Endothelial cell of umbilical vein (primary cell): Measurements from ENCODE around the gene TBC1D24. TPM values are rescaled to one million over a fixed set of nuclear protein-coding genes. Genes with fewer than 3 reads are reported as not detected.

Experiments
- BruUV-seq: library from RNA; stranded (reverse); fragments of 400-500 nt; replicated peaks from 2 replicates; lab custom pipeline; 2021; lab: Mats Ljungman, UMichigan
- CTCF ChIA-PET: fragments of 300-600, 350-600 bp; sonication (Branson Sonifier 250); formaldehyde crosslinking; loops from one replicate; lab custom pipeline; 2021; ENCODE audit warnings: antibody characterized with exemption, inconsistent platforms; lab: Charles Lee
- POLR2A ChIA-PET: fragments of 300-600, 350-600 bp; sonication (Branson Sonifier 250); formaldehyde crosslinking; loops from one replicate; lab custom pipeline; 2021; ENCODE audit warnings: antibody characterized with exemption, inconsistent platforms; lab: Charles Lee
- DNase-seq: peaks from one replicate; pipeline ENCODE4 v3.0.0-alpha.2; 2011; ENCODE audit warnings: low read depth, low spot score
- FAIRE-seq: peaks from 2 replicates; lab custom pipeline; 2011; peaks lifted over from hg19 to GRCh38; lab: Jason Lieb, UNC
- H2AFZ ChIP-seq: 2 replicates; pipeline ENCODE4 v1.6.0; 2012; ENCODE audit warnings: low read depth, low read length, control low read depth, inconsistent platforms
- H3K27ac ChIP-seq: 2 replicates; pipeline ENCODE4 v1.5.1; 2011; ENCODE audit warnings: low read depth, mild to moderate bottlenecking, control low read depth, low read length, moderate library complexity; ENCODE audit not compliant: insufficient read depth
- H3K27me3 ChIP-seq, 2 experiments: 2 replicates each; pipeline versions ENCODE4 v1.6.0 to v1.6.1; 2011; ENCODE audit warnings: low read length in 2 of 2, mixed read lengths in 1 of 2; ENCODE audit not compliant: control insufficient read depth in 2 of 2, insufficient read depth in 2 of 2
- H3K36me3 ChIP-seq, 2 experiments: 2 replicates in 1 of 2; 3 replicates in 1 of 2; pipeline ENCODE4 v1.5.1; 2011; ENCODE audit warnings: low read length in 2 of 2, mild to moderate bottlenecking in 1 of 2, moderate library complexity in 1 of 2; ENCODE audit not compliant: control insufficient read depth in 2 of 2, insufficient read depth in 2 of 2; ENCODE audit errors: extremely low read depth in 1 of 2
- H3K4me1 ChIP-seq: 3 replicates; pipeline ENCODE4 v1.5.1; 2011; ENCODE audit warnings: mild to moderate bottlenecking, low read length; ENCODE audit not compliant: control insufficient read depth, insufficient read depth; ENCODE audit errors: extremely low read depth
- H3K4me2 ChIP-seq: 2 replicates; pipeline ENCODE4 v1.6.1; 2011; ENCODE audit warnings: low read length, control low read depth, mixed read lengths; ENCODE audit not compliant: insufficient read depth
- H3K4me3 ChIP-seq, 3 experiments: fragments of 200-600 bp in 1 of 3; sonication (generic), shearing (Covaris generic) in 1 of 3; replicated peaks in 1 of 3; 2 replicates each; pipeline ENCODE4 v1.5.1; 2011 to 2016; ENCODE audit warnings: control low read depth in 3 of 3, low read length in 3 of 3, mild to moderate bottlenecking in 2 of 3, inconsistent platforms in 1 of 3, low read depth in 1 of 3, moderate library complexity in 1 of 3; ENCODE audit not compliant: insufficient read depth in 1 of 3
- H3K79me2 ChIP-seq: 2 replicates; pipeline ENCODE4 v1.6.0; 2012; ENCODE audit warnings: low read length, inconsistent platforms; ENCODE audit not compliant: control insufficient read depth, insufficient read depth
- H3K9ac ChIP-seq: replicated peaks from 2 replicates; pipeline ENCODE3; 2011; ENCODE audit warnings: low read length, control low read depth; ENCODE audit not compliant: insufficient read depth; ENCODE audit errors: extremely low read depth
- H3K9me1 ChIP-seq: replicated peaks from 3 replicates; pipeline ENCODE4 v1.6.0; 2011; ENCODE audit warnings: mild to moderate bottlenecking, low read length; ENCODE audit not compliant: control insufficient read depth, insufficient read depth; ENCODE audit errors: extremely low read depth
- H3K9me3 ChIP-seq: replicated peaks from 2 replicates; pipeline ENCODE4 v1.5.1; 2012; ENCODE audit warnings: low read length, inconsistent platforms; ENCODE audit not compliant: control insufficient read depth, insufficient read depth
- H4K20me1 ChIP-seq: replicated peaks from 2 replicates; pipeline ENCODE3; 2011; ENCODE audit warnings: mild to moderate bottlenecking, low read length; ENCODE audit not compliant: control insufficient read depth, insufficient read depth; ENCODE audit errors: extremely low read depth
- EZH2 ChIP-seq: IDR thresholded peaks from 2 replicates; pipeline ENCODE4 v1.6.1; 2012; ENCODE audit warnings: borderline replicate concordance, low read depth, mild to moderate bottlenecking, moderate library complexity, low read length, inconsistent platforms; ENCODE audit not compliant: severe bottlenecking
- FOS ChIP-seq: IDR thresholded peaks from 2 replicates; pipeline ENCODE4 v1.6.1; 2011; ENCODE audit warnings: mild to moderate bottlenecking, low read length, moderate library complexity, borderline replicate concordance; ENCODE audit not compliant: insufficient read depth
- GATA2 ChIP-seq: IDR thresholded peaks from 2 replicates; pipeline ENCODE4 v1.7.0; 2011; ENCODE audit warnings: low read depth, mild to moderate bottlenecking, moderate library complexity, mixed read lengths, low read length; ENCODE audit not compliant: insufficient read length, insufficient read depth
- JUN ChIP-seq: IDR thresholded peaks from 2 replicates; pipeline ENCODE4 v1.6.1; 2011; ENCODE audit warnings: borderline replicate concordance, low read depth; ENCODE audit not compliant: insufficient read length, insufficient read depth
- MYC ChIP-seq: IDR thresholded peaks from one replicate; pipeline ENCODE4 v1.6.1; 2011; ENCODE audit warnings: mild to moderate bottlenecking, low read depth, low read length
- POLR2A ChIP-seq: IDR thresholded peaks from 2 replicates; pipeline ENCODE4 v1.6.1; 2012; ENCODE audit warnings: low read depth, mild to moderate bottlenecking, control low read depth, low read length
- POLR2AphosphoS5 ChIP-seq: IDR thresholded peaks from 2 replicates; pipeline ENCODE4 v1.6.1; 2012; ENCODE audit warnings: low read depth, mild to moderate bottlenecking, control low read depth, low read length, moderate library complexity; ENCODE audit not compliant: insufficient read depth
- dilution Hi-C: fragments of 300-500 bp; cut with MboI; formaldehyde crosslinking; loops from one replicate; pipeline ENCODE4 v1.15.0; 2019; ENCODE audit warnings: low sequenced_read_pairs; ENCODE audit not compliant: extremely low pct_ligation_motif_present
- intact Hi-C: fragments of 100-400 bp; cut with micrococcal nuclease; formaldehyde crosslinking; loops from one replicate; pipeline ENCODE4 v1.10.0; 2022
- polyA plus RNA-seq, 4 experiments: library from polyadenylated mRNA; depleted of rRNA in 3 of 4; stranded (reverse) in 3 of 4; unstranded in 1 of 4; fragments of >200 nt; gene quantifications; 2 replicates each; pipeline versions ENCODE4 v1.2.1 to v1.2.3, GENCODE V29; 2011 to 2012; ENCODE audit warnings: missing spikeins in 1 of 4
- total RNA-seq: library from RNA; stranded (reverse); gene quantifications from 2 replicates; pipeline ENCODE4 v1.2.3, GENCODE V29; 2021
- TF ChIP-seq, protein P1 (sequence below): IDR thresholded peaks from 2 replicates; pipeline ENCODE4 v1.6.1; 2011; ENCODE audit not compliant: insufficient read depth, insufficient read length
- TF ChIP-seq, protein P2 (sequence below), 2 donors: IDR thresholded peaks; 1 replicate in 1 of 2; 2 replicates in 1 of 2; pipeline ENCODE4 v1.5.1; 2011; ENCODE audit warnings: low read length in 2 of 2, mild to moderate bottlenecking in 2 of 2, moderate library complexity in 2 of 2, control low read depth in 1 of 2, inconsistent platforms in 1 of 2, low read depth in 1 of 2; ENCODE audit not compliant: insufficient read depth in 1 of 2; ENCODE audit errors: extremely low read depth in 1 of 2

Gene TBC1D24
- total and polyA plus RNA-seq, 2 donors (not counting 3 experiments of a cell fraction or from before 2014, with no cell fraction given), result 8.1 to 22.8 TPM

DNA sequence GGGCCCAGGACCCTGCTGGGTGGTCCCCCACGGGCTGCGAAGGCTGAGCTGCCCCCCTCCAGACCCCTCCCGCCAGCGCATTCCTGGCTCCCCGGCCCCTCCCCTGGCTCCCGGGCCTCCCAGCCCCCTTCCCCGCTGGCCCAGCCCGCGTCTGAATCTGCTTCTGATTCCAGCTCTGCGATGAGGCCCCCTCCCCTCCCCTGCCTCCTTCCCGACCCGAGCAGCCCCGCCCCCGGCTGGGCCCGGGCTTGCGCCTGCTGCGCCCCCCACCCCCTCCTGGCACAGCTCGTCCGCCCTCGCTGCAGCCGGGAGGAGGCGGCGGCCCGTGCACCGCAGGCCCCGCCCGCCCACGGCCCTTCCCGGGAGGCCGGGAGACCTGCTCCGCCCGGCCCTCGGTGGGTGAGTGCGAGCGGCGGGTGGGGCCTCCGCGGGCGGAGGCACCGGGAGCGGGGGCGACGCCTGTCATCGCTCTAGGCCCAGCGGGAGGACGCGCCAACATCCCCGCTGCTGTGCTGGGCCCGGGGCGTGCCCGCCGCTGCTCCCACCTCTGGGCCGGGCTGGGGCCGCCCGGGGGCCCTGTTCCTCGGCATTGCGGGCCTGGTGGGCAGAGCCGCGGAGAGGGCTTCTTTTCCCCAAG lies 3.8 kb upstream of the TBC1D24 start, which contains the start of gene NTN3:
NTN3 (plus strand) TSS at position 282 of the 637 bp plus-strand sequence. CDS start 405 bp downstream, outside the sequence.
- peaks cover 6% of the 10 kb centered on the region for H3K79me2 ChIP-seq
- H3K27ac ChIP-seq, result no peak within 1 kb of the TSS
- dilution Hi-C loops (no loop called here), intact Hi-C loops (no loop called here)
- FAIRE-seq, result no peak
- POLR2A ChIA-PET, result no interaction called here
- H3K4me3 ChIP-seq, result no peak within 1 kb of the TSS
- H2AFZ ChIP-seq, result no peak within 1 kb of the TSS
- CTCF ChIA-PET, result interaction anchor here (1.3 to 1.9 kb wide), 2 partner anchors 12 to 30 kb away, joined by 5 to 6 read pairs; no protein-coding TSS in a partner anchor
- no peak within 1 kb of the TSS for H3K9ac ChIP-seq
- DNase-seq, result no peak
- no peaks in the 10 kb centered on the region for H3K36me3 ChIP-seq
- no peaks in the 10 kb centered on the region for H4K20me1 ChIP-seq
- peaks cover 18 to 22% of the 10 kb centered on the region in 2 experiments for H3K27me3 ChIP-seq
- no peaks in the 10 kb centered on the region for H3K9me3 ChIP-seq
- H3K4me2 ChIP-seq, result no peak within 1 kb of the TSS
- peaks cover 15% of the 10 kb centered on the region for H3K4me1 ChIP-seq
- TF ChIP-seq, protein P1, sequence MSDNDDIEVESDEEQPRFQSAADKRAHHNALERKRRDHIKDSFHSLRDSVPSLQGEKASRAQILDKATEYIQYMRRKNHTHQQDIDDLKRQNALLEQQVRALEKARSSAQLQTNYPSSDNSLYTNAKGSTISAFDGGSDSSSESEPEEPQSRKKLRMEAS, result no peak
- TF ChIP-seq, protein P2, sequence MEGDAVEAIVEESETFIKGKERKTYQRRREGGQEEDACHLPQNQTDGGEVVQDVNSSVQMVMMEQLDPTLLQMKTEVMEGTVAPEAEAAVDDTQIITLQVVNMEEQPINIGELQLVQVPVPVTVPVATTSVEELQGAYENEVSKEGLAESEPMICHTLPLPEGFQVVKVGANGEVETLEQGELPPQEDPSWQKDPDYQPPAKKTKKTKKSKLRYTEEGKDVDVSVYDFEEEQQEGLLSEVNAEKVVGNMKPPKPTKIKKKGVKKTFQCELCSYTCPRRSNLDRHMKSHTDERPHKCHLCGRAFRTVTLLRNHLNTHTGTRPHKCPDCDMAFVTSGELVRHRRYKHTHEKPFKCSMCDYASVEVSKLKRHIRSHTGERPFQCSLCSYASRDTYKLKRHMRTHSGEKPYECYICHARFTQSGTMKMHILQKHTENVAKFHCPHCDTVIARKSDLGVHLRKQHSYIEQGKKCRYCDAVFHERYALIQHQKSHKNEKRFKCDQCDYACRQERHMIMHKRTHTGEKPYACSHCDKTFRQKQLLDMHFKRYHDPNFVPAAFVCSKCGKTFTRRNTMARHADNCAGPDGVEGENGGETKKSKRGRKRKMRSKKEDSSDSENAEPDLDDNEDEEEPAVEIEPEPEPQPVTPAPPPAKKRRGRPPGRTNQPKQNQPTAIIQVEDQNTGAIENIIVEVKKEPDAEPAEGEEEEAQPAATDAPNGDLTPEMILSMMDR (IDR thresholded peaks at IDR 0.05; ENCODE audit: extremely low read depth in 1 of 2, insufficient read depth in 1 of 2, low read depth in 1 of 2, low read length in 2 of 2), result no peak
- no peak for TF ChIP-seq POLR2AphosphoS5
- no peak for TF ChIP-seq JUN
- no peak for TF ChIP-seq FOS
- TF ChIP-seq POLR2A, result no peak
- no peak for TF ChIP-seq MYC
- no peak for TF ChIP-seq GATA2
- no peak for TF ChIP-seq EZH2
- BruUV-seq, result no TSS peak
- H3K9me1 ChIP-seq, result no peaks in the 10 kb centered on the region
